Right lobe of liver (tissue), 6 donors: Measurements from ENCODE around the gene CFAP77. TPM values are rescaled to one million over a fixed set of nuclear protein-coding genes. Genes with fewer than 3 reads are reported as not detected.

ENCODE experiments used
- ATAC-seq, 4 donors: fragments of 200-7000 bp; cut with Tn5 transposase; one replicate each; pipeline ENCODE4 v1.9.1; 2020; ENCODE audit warnings: mild to moderate bottlenecking in 4 of 4, moderate library complexity in 4 of 4
- DNase-seq, 3 donors: peaks; one replicate each; pipeline ENCODE4 v3.0.0-alpha.2; 2020
- H3K27ac ChIP-seq, 3 donors: fragments of 200-600 bp; one replicate each; pipeline ENCODE4 v1.8.0; 2022
- H3K27me3 ChIP-seq, 2 donors: fragments of 200-600 bp; one replicate each; pipeline ENCODE4 v1.8.0; 2022
- H3K36me3 ChIP-seq, 4 donors: fragments of 200-600 bp; sonication (generic) in 1 of 4; one replicate each; pipeline versions ENCODE4 v1.5.1 to v1.8.0; 2017 to 2022; ENCODE audit warnings: control low read depth in 1 of 4
- H3K4me1 ChIP-seq, 4 donors: fragments of 200-600 bp; sonication (generic) in 1 of 4; one replicate each; pipeline versions ENCODE4 v1.5.1 to v1.8.0; 2017 to 2022; ENCODE audit warnings: control low read depth in 1 of 4
- H3K4me3 ChIP-seq, 3 donors: fragments of 200-600 bp; one replicate each; pipeline ENCODE4 v1.8.0; 2022
- H3K9me3 ChIP-seq, 4 donors: fragments of 200-600 bp; sonication (generic) in 1 of 4; one replicate each; pipeline versions ENCODE4 v1.5.1 to v1.8.0; 2017 to 2022; ENCODE audit warnings: control low read depth in 1 of 4
- POLR2A ChIP-seq: fragments of 450-650 bp; IDR thresholded peaks from one replicate; pipeline ENCODE4 v1.6.1; 2017; ENCODE audit warnings: antibody characterized with exemption, mild to moderate bottlenecking
- WGBS: methylation state at CpG from one replicate; pipeline ENCODE4 v1.1.6; 2018; ENCODE audit warnings: low coverage, low lambda C conversion rate; ENCODE audit not compliant: insufficient coverage; ENCODE audit errors: missing lambda C conversion rate; 5-methylcytosine and 5-hydroxymethylcytosine counted together
- intact Hi-C, 2 donors: fragments of 100-400 bp; cut with DNase I; formaldehyde crosslinking; loops; one replicate each; pipeline versions ENCODE4 v1.11.2 to v1.14.1; 2022
- total RNA-seq, 6 experiments: library from RNA; depleted of rRNA in 2 of 6; stranded (reverse); fragments of >200 nt in 2 of 6; fragmentation: NEBNext Ultra II Directional in 3 of 6; extraction: Animal tissue kit (Norgen Biotek cat#: 25700) in 3 of 6; gene quantifications; one replicate each; pipeline versions ENCODE4 v1.1.0 to v1.2.4, GENCODE V29; 2016 to 2023
- TF ChIP-seq, protein P1 (sequence below), 4 donors: fragments of 200-600 bp in 3 of 4; fragments of 450-650 bp in 1 of 4; IDR thresholded peaks; one replicate each; pipeline versions ENCODE4 v1.5.1 to v1.8.0; 2016 to 2022; ENCODE audit warnings: antibody characterized with exemption in 4 of 4, mild to moderate bottlenecking in 2 of 4
- donor health status: DM: no; HTN: yes; CAD: no.
- donor health status: DM: no; HTN: no; CAD: no.
- donor health status: DM: no; HTN: no; CAD: no.
- donor health status: DM: no; HTN: yes; CAD: no.
- donor health status: DM: no; HTN: yes; CAD: no.

CFAP77 gene
- total RNA-seq, 6 experiments from 2014 or later: not detected

DNA sequence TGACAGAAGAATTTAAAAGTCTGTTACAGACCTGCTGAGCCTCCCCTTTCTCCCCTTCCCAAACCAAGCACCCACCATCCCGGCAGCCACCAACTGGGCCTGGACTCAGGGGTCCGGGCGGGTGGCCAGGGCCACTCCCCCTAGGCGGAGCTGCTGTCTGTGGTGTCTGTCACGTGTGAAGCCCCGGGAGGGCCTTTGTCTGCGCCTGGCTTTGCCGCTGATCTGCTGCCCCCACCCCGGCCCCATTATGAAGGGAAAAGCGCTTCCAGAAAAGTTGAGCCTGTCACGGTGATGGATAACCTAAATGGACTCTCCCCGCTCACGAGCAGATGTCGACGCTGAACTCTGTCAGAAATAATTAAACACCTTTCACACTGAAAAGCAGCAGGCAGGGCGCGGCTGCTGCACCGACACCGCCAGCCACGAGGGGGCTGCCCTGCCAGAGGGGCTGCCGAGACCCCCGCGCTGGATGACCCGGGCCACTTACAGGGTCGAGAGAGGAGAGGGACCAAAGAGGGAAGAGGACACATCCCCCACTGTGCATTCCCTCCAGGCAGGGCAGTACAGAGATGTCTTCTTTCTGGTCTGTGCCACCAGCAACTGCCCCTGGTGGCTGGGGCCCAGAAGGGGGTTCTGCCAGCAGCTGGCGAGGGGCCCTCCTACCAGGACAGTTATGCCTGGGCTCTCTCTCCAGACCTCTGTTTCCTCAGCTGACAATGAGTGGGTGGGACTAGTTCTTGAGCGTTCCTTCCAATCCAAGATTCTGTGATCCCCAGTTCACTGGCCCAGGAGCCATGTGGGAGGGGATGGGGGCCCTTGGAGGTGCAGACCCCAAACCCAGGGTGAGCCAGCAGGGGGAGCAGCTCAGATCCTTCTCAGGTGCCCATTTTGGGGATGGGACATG is 136.4 kb downstream of the CFAP77 start:
- TF ChIP-seq, protein P1, sequence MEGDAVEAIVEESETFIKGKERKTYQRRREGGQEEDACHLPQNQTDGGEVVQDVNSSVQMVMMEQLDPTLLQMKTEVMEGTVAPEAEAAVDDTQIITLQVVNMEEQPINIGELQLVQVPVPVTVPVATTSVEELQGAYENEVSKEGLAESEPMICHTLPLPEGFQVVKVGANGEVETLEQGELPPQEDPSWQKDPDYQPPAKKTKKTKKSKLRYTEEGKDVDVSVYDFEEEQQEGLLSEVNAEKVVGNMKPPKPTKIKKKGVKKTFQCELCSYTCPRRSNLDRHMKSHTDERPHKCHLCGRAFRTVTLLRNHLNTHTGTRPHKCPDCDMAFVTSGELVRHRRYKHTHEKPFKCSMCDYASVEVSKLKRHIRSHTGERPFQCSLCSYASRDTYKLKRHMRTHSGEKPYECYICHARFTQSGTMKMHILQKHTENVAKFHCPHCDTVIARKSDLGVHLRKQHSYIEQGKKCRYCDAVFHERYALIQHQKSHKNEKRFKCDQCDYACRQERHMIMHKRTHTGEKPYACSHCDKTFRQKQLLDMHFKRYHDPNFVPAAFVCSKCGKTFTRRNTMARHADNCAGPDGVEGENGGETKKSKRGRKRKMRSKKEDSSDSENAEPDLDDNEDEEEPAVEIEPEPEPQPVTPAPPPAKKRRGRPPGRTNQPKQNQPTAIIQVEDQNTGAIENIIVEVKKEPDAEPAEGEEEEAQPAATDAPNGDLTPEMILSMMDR (IDR thresholded peaks at IDR 0.05): peak in 2 of 4 donors; percentile 6 to 12
- no peak for TF ChIP-seq POLR2A
- WGBS: 4% methylated on average over 17 of the region's 27 CpGs
- no peaks in the 10 kb centered on the region for H3K9me3 ChIP-seq
- DNase-seq (no peak), ATAC-seq (peak; percentile 33 to 44 (median 38))
- no peak overlapping the region for H3K4me3 ChIP-seq
- no peaks in the 10 kb centered on the region for H3K4me1 ChIP-seq
- H3K27ac ChIP-seq: no peak overlapping the region
- intact Hi-C loops: no loop called here
- no peaks in the 10 kb centered on the region for H3K36me3 ChIP-seq
- no peaks in the 10 kb centered on the region for H3K27me3 ChIP-seq

DNA sequence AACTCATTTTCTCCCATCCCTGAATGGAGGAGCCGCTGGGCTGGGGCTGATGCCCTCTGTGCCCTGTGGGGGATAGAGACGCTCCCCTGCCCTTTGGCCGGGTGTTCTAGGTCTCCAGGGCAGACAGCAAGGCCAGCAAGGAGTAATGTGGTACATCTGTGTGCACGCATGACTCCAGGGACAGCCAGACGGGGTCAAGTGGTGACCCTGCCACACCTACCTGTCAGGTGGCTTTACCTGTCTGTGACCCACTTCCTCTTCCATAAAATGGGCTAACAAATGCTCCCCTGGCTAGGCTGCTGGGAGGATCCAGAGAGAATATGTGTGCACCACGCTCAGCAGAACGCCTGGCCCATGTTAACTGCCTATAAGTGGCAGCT is 137.0 kb downstream of the CFAP77 start:
- Histone ChIP-seq H3K36me3 (no peaks in the 10 kb centered on the region), H3K9me3 (no peaks in the 10 kb centered on the region), H3K27ac (no peak overlapping the region), H3K27me3 (no peaks in the 10 kb centered on the region), H3K4me1 (no peaks in the 10 kb centered on the region), H3K4me3 (no peak overlapping the region)
- intact Hi-C loops: no loop called here
- no CpG with 5 or more reads among the region's 7 CpGs for WGBS
- ATAC-seq (no peak), DNase-seq (no peak)
- TF ChIP-seq, protein P1 (IDR thresholded peaks at IDR 0.05): no peak
- TF ChIP-seq POLR2A: no peak

DNA sequence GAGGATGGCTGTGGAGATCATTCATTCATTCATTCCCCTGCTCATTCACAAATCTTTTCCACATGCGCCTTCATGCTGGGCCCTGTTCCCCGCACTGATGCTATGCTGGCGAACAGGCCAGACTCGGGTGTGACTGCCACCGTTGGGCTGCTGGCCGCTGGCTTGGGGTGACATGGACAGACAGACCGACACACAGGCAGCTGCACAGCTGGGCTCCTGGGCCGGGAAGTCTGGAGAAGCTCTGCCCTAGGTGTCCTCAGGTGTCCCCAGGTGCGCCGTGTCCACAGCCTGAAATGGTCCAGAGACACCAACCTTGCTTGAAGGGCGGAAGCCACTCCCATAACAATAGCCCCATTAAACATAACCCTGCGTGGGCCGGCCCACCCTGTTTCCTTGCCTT is 137.4 kb downstream of the CFAP77 start:
- 100% methylated on average over 2 of the region's 13 CpGs for WGBS
- TF ChIP-seq, protein P1 (IDR thresholded peaks at IDR 0.05): no peak
- TF ChIP-seq POLR2A: no peak
- intact Hi-C loops: no loop called here
- H3K9me3 ChIP-seq: no peaks in the 10 kb centered on the region
- no peaks in the 10 kb centered on the region for H3K27me3 ChIP-seq
- H3K36me3 ChIP-seq: no peaks in the 10 kb centered on the region
- no peak overlapping the region for H3K4me3 ChIP-seq
- no peak overlapping the region for H3K27ac ChIP-seq
- ATAC-seq (no peak), DNase-seq (no peak)
- H3K4me1 ChIP-seq: no peaks in the 10 kb centered on the region

DNA sequence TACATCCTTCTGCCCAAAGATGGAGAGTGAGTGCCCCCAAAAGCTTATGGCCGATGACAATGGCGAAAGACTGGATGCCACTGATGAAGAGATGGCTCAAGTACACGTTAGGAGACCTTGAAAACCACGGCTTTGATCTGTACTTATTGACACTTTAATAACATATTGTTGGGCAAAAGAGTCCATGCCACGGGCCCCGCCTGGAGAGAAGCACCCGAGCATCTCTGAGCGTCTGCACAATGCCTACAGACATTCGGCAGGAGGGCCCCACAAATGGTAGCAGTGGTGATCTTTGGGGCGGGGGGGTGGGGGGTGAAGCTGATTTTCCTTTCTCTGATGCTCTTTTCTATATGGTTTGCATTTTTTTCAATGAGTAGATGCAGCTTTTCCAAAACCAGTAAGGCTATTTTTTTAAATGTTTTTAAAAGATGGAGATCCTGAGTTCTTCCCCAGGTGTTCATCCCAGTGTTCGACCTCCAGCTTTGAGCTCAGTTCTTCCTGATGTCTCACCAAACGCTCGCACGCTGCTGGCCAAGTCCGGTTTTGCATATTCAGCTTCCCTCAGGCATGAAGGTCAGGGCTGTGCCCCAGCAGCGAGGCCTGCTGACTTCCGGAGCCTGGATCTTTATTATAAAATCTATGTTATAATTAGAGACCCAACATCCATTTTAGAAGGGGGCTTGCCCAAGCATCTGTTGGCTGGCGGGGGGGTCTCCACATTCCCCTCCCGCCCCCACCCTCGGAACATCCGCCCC is 138.1 kb downstream of the CFAP77 start:
- TF ChIP-seq, protein P1 (IDR thresholded peaks at IDR 0.05): no peak
- TF ChIP-seq POLR2A: no peak
- peak in 1 of 4 donors; percentile 33 for ATAC-seq
- Histone ChIP-seq H3K9me3 (no peaks in the 10 kb centered on the region), H3K27ac (no peak overlapping the region), H3K27me3 (no peaks in the 10 kb centered on the region), H3K36me3 (no peaks in the 10 kb centered on the region), H3K4me1 (no peaks in the 10 kb centered on the region), H3K4me3 (no peak overlapping the region)
- WGBS: 48% methylated on average over 14 of the region's 21 CpGs
- no peak for DNase-seq
- intact Hi-C loops: no loop called here
